ENCODE data around the gene ASCL2.
"Not testable (repeated sequence)": the region's sequence is repeated elsewhere in the genome, so short reads cannot be mapped to it uniquely, and the experiment has no call there.

ASCL2 gene

GRCh38 chr11:2258501-2259465 is 11.6 kb downstream of the ASCL2 start:
- no peak for DNase-seq

- no peak for DNase-seq
Measured at GRCh38 chr11:2256951-2257700, 13.3 kb downstream of the ASCL2 start.

GRCh38 chr11:2256293-2256913 is 14.0 kb downstream of the ASCL2 start:
- no peak for DNase-seq

GRCh38 chr11:2252018-2252417 is 18.4 kb downstream of the ASCL2 start:
- DNase-seq = no peak

DNA sequence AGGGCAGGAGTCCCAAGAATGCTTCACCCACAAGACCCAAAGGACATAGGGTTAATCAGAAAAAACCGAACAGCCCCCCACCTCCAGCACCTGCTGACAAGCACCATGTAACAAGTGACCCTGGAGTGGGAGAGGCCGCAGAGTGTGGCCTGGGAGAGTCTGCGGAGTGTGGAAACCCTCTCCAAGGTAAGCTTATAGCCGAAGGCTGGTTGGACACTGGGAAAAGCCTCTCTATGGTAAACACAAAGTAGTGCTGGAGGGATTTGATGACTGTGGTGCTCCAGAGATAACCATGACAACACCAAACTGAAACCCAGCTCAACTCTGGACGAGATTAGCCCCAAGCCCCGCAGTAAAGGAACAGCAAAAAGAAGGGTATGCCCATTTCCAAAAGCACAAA is 19.2 kb downstream of the ASCL2 start:
- no peak for DNase-seq

GRCh38 chr11:2250485-2250884 is 19.9 kb downstream of the ASCL2 start:
- DNase-seq = no peak

GRCh38 chr11:2250041-2250440 is 20.3 kb downstream of the ASCL2 start:
- no peak for DNase-seq

DNA sequence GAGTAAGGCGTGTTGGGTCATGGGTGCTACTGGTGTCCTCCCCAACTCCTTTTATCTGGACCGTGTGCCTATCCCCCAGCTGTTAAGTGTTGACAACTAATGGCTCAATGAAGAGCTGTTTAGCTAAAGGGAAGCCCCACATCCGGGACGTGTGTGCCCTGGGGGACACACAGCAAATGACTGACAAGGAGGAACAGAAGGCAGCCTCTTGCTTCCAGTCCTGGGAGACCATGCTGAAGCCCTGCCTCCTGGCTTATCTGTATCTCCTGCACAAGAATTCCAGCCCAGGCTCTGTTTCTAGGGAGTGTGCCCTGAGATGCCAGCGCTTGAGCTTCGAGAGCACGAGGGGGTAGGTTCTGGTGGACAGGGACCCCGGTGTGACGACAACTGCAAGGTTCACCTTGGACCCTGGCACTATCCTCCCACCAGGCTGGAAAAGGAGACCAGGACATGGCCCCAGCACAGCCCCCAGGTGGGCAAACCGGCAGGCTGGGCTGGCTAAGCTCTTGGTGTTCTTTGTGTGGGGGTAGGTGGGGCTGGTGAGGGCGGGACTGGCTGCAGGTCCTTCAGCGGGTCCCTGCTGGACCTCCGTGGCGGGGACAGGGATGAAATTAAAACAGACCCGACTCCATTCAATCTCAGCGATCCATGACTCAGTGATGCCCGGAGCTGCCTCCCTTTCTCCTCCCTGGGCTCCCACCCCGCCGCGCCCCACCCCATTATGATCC is 21.0 kb downstream of the ASCL2 start:
- DNase-seq = no peak

DNA sequence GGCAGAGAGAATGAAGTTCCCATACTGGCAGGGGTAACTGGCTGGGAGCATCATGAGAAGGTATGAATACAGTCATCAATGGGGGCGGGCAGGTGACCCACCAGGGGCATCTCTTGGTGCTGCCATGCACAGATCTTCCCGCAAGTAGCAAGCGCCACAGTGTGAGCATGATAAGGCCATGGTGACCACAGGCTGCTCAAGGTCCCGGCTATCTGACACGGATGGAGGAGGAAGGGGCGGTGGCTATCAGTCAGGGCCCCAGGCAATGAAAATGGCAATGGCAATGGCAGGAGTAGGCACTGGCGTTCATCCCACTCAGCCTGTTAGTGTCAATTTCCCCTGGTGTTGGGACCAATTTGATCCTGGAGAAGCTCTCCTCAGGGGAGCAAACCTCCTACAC is 21.6 kb downstream of the ASCL2 start:
- no peak for DNase-seq

GRCh38 chr11:2248242-2248641 is 22.1 kb downstream of the ASCL2 start:
- no peak for DNase-seq

- no peak for DNase-seq
Measured at GRCh38 chr11:2247496-2247895, 22.9 kb downstream of the ASCL2 start.

- DNase-seq = no peak
Measured at GRCh38 chr11:2240834-2241233, 29.6 kb downstream of the ASCL2 start.

DNA sequence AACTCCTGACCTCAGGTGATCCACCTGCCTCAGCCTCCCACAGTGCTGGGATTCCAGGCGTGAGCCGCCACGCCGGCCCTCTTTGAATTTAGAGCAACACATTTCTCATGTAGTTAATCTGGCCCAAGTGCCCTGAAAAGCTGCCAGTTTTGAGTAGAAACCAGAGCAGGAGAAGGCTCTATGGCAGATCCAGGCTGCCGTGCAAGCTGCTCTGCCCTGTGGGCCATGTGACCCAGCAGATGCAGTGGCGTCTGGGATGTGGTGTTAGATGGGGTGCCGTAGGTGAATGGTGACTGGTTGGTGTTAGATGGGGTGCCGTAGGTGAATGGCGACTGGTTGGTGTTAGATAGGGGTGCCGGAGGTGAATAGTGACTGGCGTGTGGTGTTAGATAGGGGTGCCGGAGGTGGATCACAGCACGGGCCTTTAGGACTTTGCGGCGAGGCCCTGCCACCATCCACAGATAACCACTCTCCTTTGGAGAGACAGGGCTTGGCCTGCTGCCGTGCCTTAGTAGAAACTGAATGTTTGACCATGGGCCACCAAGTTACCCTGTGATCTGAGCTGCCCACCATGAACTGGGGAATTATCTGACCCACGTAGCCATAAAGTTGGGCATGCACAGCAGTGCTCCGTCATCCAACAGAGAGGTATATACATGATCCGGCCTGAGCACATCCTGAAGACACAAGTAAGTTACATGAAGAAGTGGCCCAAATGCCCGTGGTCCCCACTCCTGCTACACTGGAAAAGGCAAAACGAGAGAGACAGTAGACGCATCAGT is 32.7 kb downstream of the ASCL2 start:
- no peak for DNase-seq

- not testable (repeated sequence) for DNase-seq
Measured at GRCh38 chr11:2236381-2237134, 33.8 kb downstream of the ASCL2 start.

- no peak for DNase-seq
Measured at GRCh38 chr11:2235588-2236326, 34.6 kb downstream of the ASCL2 start.

GRCh38 chr11:2234963-2235362 is 35.4 kb downstream of the ASCL2 start:
- DNase-seq = no peak

- DNase-seq = no peak
Measured at GRCh38 chr11:2233693-2234455, 36.5 kb downstream of the ASCL2 start.

DNA sequence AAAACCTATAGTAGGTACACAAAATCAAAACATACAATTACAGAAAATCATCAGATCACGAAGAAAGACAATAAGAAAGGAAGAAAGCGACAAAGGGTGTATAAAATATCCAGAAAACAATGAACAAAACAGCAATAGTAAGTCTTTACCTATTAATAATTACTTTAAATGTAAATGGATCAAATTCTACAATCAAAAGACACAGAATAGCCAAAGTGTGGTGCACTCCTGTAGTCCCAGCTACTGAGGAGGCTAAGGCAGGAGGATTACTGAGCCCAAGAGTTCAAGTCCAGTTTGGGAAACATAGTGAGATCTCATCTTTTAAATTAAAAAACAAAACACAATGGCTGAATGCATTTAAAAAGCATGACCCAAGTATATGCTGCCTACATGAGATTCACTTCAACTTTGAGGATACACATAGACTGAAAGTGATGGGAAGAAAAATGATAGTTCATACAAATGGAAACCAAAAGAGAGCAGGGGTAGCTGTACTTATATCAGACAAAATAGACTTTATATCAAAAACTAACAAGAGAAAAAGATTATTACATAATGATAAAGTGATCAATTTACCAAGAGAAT is 40.6 kb downstream of the ASCL2 start:
- no peak for DNase-seq

- no peak for DNase-seq
Measured at GRCh38 chr11:2224254-2224653, 46.1 kb downstream of the ASCL2 start.
